Stomach (tissue), 9 donors: Measurements from ENCODE around the gene RAB31. TPM values are rescaled to one million over a fixed set of nuclear protein-coding genes. Genes with fewer than 3 reads are reported as not detected.
A peak's percentile ranks its signal among the peaks of the same experiment; 100 is the strongest.

Experiments
- DNase-seq, 2 donors: peaks; one replicate each; pipeline versions ENCODE4 v3.0.0 to v3.0.0-alpha.2; 2013 to 2019
- H3K27ac ChIP-seq, 5 donors: fragments of 200-600 bp in 4 of 5; sonication (generic) in 4 of 5; one replicate each; pipeline ENCODE4 v1.5.1; 2013 to 2019; ENCODE audit warnings: mild to moderate bottlenecking in 1 of 5, moderate library complexity in 1 of 5
- H3K27me3 ChIP-seq, 3 donors: fragments of 200-600 bp; sonication (generic); one replicate each; pipeline ENCODE4 v1.5.1; 2017 to 2019; ENCODE audit warnings: mixed run types in 1 of 3
- H3K36me3 ChIP-seq, 4 donors: fragments of 200-600 bp; sonication (generic); 1 replicate in 3 of 4; 2 replicates in 1 of 4; pipeline ENCODE4 v1.5.1; 2016 to 2019
- H3K4me1 ChIP-seq, 4 donors: fragments of 200-600 bp; sonication (generic); one replicate each; pipeline ENCODE4 v1.5.1; 2016 to 2019
- H3K4me3 ChIP-seq, 4 donors: fragments of 200-600 bp; sonication (generic) in 3 of 4; one replicate each; pipeline ENCODE4 v1.5.1; 2016 to 2019; ENCODE audit warnings: mild to moderate bottlenecking in 1 of 4
- H3K9me3 ChIP-seq, 4 donors: fragments of 200-600 bp; sonication (generic); one replicate each; pipeline ENCODE4 v1.5.1; 2016 to 2019
- CTCF ChIP-seq, 7 experiments: fragments of 450-650 bp in 4 of 7; fragments of 200-600 bp in 3 of 7; sonication (generic) in 3 of 7; IDR thresholded peaks; one replicate each; pipeline ENCODE4 v1.5.1; 2016 to 2019; ENCODE audit warnings: antibody characterized with exemption in 7 of 7, control low read depth in 2 of 7, mild to moderate bottlenecking in 1 of 7
- EP300 ChIP-seq: sonication (generic); formaldehyde crosslinking; IDR thresholded peaks from one replicate; pipeline ENCODE4 v1.6.1; 2017; ENCODE audit warnings: antibody characterized with exemption
- POLR2A ChIP-seq, 4 donors: fragments of 450-650 bp; IDR thresholded peaks; one replicate each; pipeline ENCODE4 v1.6.1; 2016; ENCODE audit warnings: antibody characterized with exemption in 4 of 4, control low read depth in 2 of 4, mild to moderate bottlenecking in 1 of 4, moderate library complexity in 1 of 4
- POLR2AphosphoS5 ChIP-seq, 3 donors: sonication (generic); formaldehyde crosslinking; IDR thresholded peaks; one replicate each; pipeline ENCODE4 v1.6.1; 2016; ENCODE audit warnings: antibody characterized with exemption in 3 of 3
- WGBS, 5 donors: extraction: QIAGEN DNeasy Blood & Tissue Kit in 3 of 5; methylation state at CpG; one replicate each; pipeline versions ENCODE4 v1.1.5 to v1.1.7; 2013 to 2018; 5-methylcytosine and 5-hydroxymethylcytosine counted together
- intact Hi-C: fragments of 100-400 bp; cut with DNase I; formaldehyde crosslinking; loops from one replicate; pipeline ENCODE4 v1.15.1; 2023; ENCODE audit warnings: low total_unique reads
- polyA plus RNA-seq, 3 donors: library from polyadenylated mRNA; stranded (reverse); fragments of 200-250 nt; gene quantifications; one replicate each; pipeline ENCODE4 v1.2.3, GENCODE V29; 2013
- total RNA-seq, 5 donors: library from RNA; depleted of rRNA; stranded (reverse); fragments of >200 nt; gene quantifications; one replicate each; pipeline versions ENCODE4 v1.1.0 to v1.2.3, GENCODE V29; 2014 to 2016
- donor health status: healthy with polysubstance abuse.
- donor health status: Bipolar disorder and iron deficiency.
- donor health status: healthy.

The RAB31 gene
- total and polyA plus RNA-seq, 8 donors: 10.1 to 65.5 (median 36.8) TPM

- Histone ChIP-seq H3K27me3 (no peaks in the 10 kb centered on the region), H3K4me3 (no peak overlapping the region), H3K27ac (no peak overlapping the region), H3K4me1 (peaks cover 12 to 51% (median 21%) of the 10 kb centered on the region in 4 donors), H3K36me3 (peaks cover 0 to 5% (median 0%) of the 10 kb centered on the region in 4 donors), H3K9me3 (no peaks in the 10 kb centered on the region)
- intact Hi-C loops: no loop called here
- WGBS, 5 donors: 90 to 99% (median 92%) methylated on average over 5 of the region's 5 CpGs
- DNase-seq: no peak
- no peak for TF ChIP-seq CTCF (IDR thresholded peaks at IDR 0.05)
- no peak for TF ChIP-seq POLR2AphosphoS5 (IDR thresholded peaks at IDR 0.05)
- no peak for TF ChIP-seq EP300
- no peak for TF ChIP-seq POLR2A (IDR thresholded peaks at IDR 0.05)
Measured at GRCh38 chr18:9740071-9740470, 32.0 kb downstream of the RAB31 start.

- Histone ChIP-seq H3K9me3 (no peaks in the 10 kb centered on the region), H3K4me1 (peaks cover 12 to 51% (median 21%) of the 10 kb centered on the region in 4 donors), H3K27me3 (no peaks in the 10 kb centered on the region), H3K4me3 (no peak overlapping the region), H3K36me3 (no peaks in the 10 kb centered on the region), H3K27ac (peak overlapping the region in 4 of 5 donors; percentile 31 to 71 (median 47))
- WGBS, 5 donors: 86 to 97% (median 88%) methylated on average over 6 of the region's 6 CpGs
- TF ChIP-seq EP300 (no peak), CTCF (IDR thresholded peaks at IDR 0.05) (no peak), POLR2A (IDR thresholded peaks at IDR 0.05) (no peak), POLR2AphosphoS5 (IDR thresholded peaks at IDR 0.05) (no peak)
- DNase-seq: no peak
- intact Hi-C loops: no loop called here
Measured at GRCh38 chr18:9741406-9741792, 33.3 kb downstream of the RAB31 start.

- TF ChIP-seq POLR2A (IDR thresholded peaks at IDR 0.05) (no peak), CTCF (IDR thresholded peaks at IDR 0.05) (no peak), EP300 (no peak), POLR2AphosphoS5 (IDR thresholded peaks at IDR 0.05) (no peak)
- 75 to 82% (median 78%) methylated on average over 19 to 20 of the region's 20 CpGs for WGBS, 5 donors
- no peaks in the 10 kb centered on the region for H3K27me3 ChIP-seq
- H3K4me3 ChIP-seq: peak overlapping the region in 1 of 4 donors; percentile 26
- H3K9me3 ChIP-seq: no peaks in the 10 kb centered on the region
- peak overlapping the region in 4 of 5 donors; percentile 31 to 71 (median 47) for H3K27ac ChIP-seq
- H3K4me1 ChIP-seq: peaks cover 12 to 48% (median 21%) of the 10 kb centered on the region in 4 donors
- DNase-seq: peak in 1 of 2 donors; percentile 46
- intact Hi-C loops: no loop called here
- H3K36me3 ChIP-seq: no peaks in the 10 kb centered on the region
Measured at GRCh38 chr18:9741793-9742523, 33.9 kb downstream of the RAB31 start.

- Histone ChIP-seq H3K9me3 (no peaks in the 10 kb centered on the region), H3K27me3 (no peaks in the 10 kb centered on the region), H3K27ac (peak overlapping the region in 4 of 5 donors; percentile 31 to 71 (median 47)), H3K4me1 (peaks cover 8 to 41% (median 20%) of the 10 kb centered on the region in 4 donors), H3K36me3 (no peaks in the 10 kb centered on the region), H3K4me3 (peak overlapping the region in 3 of 4 donors; percentile 10 to 26 (median 26))
- WGBS, 5 donors: 5 to 19% (median 11%) methylated on average over 8 of the region's 8 CpGs
- peak in 1 of 2 donors; percentile 57 for DNase-seq
- intact Hi-C loops: no loop called here
- TF ChIP-seq CTCF (IDR thresholded peaks at IDR 0.05) (no peak), POLR2AphosphoS5 (IDR thresholded peaks at IDR 0.05) (no peak), POLR2A (IDR thresholded peaks at IDR 0.05) (no peak), EP300 (no peak)
Measured at GRCh38 chr18:9742524-9743131, 34.5 kb downstream of the RAB31 start.
